HEK293 (cell line): ENCODE measurements around the gene LRRC37A.

Source experiments
- BCL11B ChIP-seq: fragments of 450-650 bp; formaldehyde crosslinking; IDR thresholded peaks from 2 replicates; pipeline ENCODE4 v1.5.1; 2016; ENCODE audit warnings: low read depth, missing biosample characterization, missing genetic modification characterization
- GLIS1 ChIP-seq: fragments of 450-650 bp; formaldehyde crosslinking; IDR thresholded peaks from 2 replicates; pipeline ENCODE4 v1.5.1; 2016; ENCODE audit warnings: missing biosample characterization, missing genetic modification characterization
- HOXA7 ChIP-seq: sonication (generic); formaldehyde crosslinking; IDR thresholded peaks from 2 replicates; pipeline ENCODE4 v1.8.1; 2022; ENCODE audit warnings: missing genetic modification reagents, borderline replicate concordance
- KLF16 ChIP-seq: fragments of 450-650 bp; formaldehyde crosslinking; IDR thresholded peaks from 2 replicates; pipeline ENCODE4 v1.5.1; 2017; ENCODE audit warnings: missing biosample characterization, missing genetic modification characterization
- MYNN ChIP-seq: fragments of 450-650 bp; formaldehyde crosslinking; IDR thresholded peaks from 2 replicates; pipeline ENCODE4 v1.5.1; 2016; ENCODE audit warnings: missing biosample characterization, missing genetic modification characterization, borderline replicate concordance
- SALL2 ChIP-seq: fragments of 450-650 bp; formaldehyde crosslinking; IDR thresholded peaks from 2 replicates; pipeline ENCODE4 v1.5.0; 2017; ENCODE audit warnings: missing biosample characterization, mild to moderate bottlenecking, missing genetic modification characterization, borderline replicate concordance
- YY2 ChIP-seq: fragments of 450-650 bp; formaldehyde crosslinking; IDR thresholded peaks from 2 replicates; pipeline ENCODE4 v1.5.1; 2016; ENCODE audit warnings: missing biosample characterization, missing genetic modification characterization
- ZBTB17 ChIP-seq: fragments of 450-650 bp; formaldehyde crosslinking; IDR thresholded peaks from 2 replicates; pipeline ENCODE4 v1.5.1; 2016; ENCODE audit warnings: missing biosample characterization, missing genetic modification characterization
- ZBTB21 ChIP-seq: fragments of 450-650 bp; formaldehyde crosslinking; IDR thresholded peaks from 2 replicates; pipeline ENCODE4 v1.5.1; 2017; ENCODE audit warnings: missing biosample characterization, missing genetic modification characterization
- ZBTB8A ChIP-seq: fragments of 450-650 bp; formaldehyde crosslinking; IDR thresholded peaks from 2 replicates; pipeline ENCODE4 v1.5.1; 2016; ENCODE audit warnings: missing biosample characterization, missing genetic modification characterization
- ZNF112 ChIP-seq: fragments of 450-650 bp; formaldehyde crosslinking; IDR thresholded peaks from 2 replicates; pipeline ENCODE4 v1.5.0; 2017; ENCODE audit warnings: missing biosample characterization, missing genetic modification characterization
- ZNF114 ChIP-seq: fragments of 450-650 bp; formaldehyde crosslinking; IDR thresholded peaks from 2 replicates; pipeline ENCODE4 v1.5.0; 2017; ENCODE audit warnings: missing biosample characterization, missing genetic modification characterization
- ZNF202 ChIP-seq: fragments of 450-650 bp; formaldehyde crosslinking; IDR thresholded peaks from 2 replicates; pipeline ENCODE4 v1.5.1; 2016; ENCODE audit warnings: missing biosample characterization, missing genetic modification characterization, borderline replicate concordance
- ZNF221 ChIP-seq: fragments of 450-650 bp; formaldehyde crosslinking; IDR thresholded peaks from 2 replicates; pipeline ENCODE4 v1.5.1; 2017; ENCODE audit warnings: missing biosample characterization, missing genetic modification characterization, borderline replicate concordance
- ZNF324 ChIP-seq: fragments of 450-650 bp; formaldehyde crosslinking; IDR thresholded peaks from 2 replicates; pipeline ENCODE4 v1.5.1; 2016; ENCODE audit warnings: missing biosample characterization, missing genetic modification characterization
- ZNF335 ChIP-seq: fragments of 450-650 bp; formaldehyde crosslinking; conservative IDR thresholded peaks from 2 replicates; pipeline ENCODE4 v1.5.1; 2016; ENCODE audit warnings: missing biosample characterization, missing genetic modification characterization
- ZNF416 ChIP-seq: fragments of 450-650 bp; formaldehyde crosslinking; IDR thresholded peaks from 2 replicates; pipeline ENCODE4 v1.5.1; 2016; ENCODE audit warnings: missing biosample characterization, missing genetic modification characterization
- ZNF426 ChIP-seq: fragments of 450-650 bp; formaldehyde crosslinking; IDR thresholded peaks from 2 replicates; pipeline ENCODE4 v1.5.1; 2017; ENCODE audit warnings: missing biosample characterization, missing genetic modification characterization, mild to moderate bottlenecking, inconsistent platforms, moderate library complexity
- ZNF473 ChIP-seq: fragments of 450-650 bp; formaldehyde crosslinking; IDR thresholded peaks from 2 replicates; pipeline ENCODE4 v1.5.1; 2017; ENCODE audit warnings: missing biosample characterization, missing genetic modification characterization
- ZNF560 ChIP-seq: fragments of 450-650 bp; formaldehyde crosslinking; IDR thresholded peaks from 2 replicates; pipeline ENCODE4 v1.5.1; 2017; ENCODE audit warnings: missing biosample characterization, missing genetic modification characterization, borderline replicate concordance
- ZNF610 ChIP-seq: fragments of 450-650 bp; formaldehyde crosslinking; IDR thresholded peaks from 2 replicates; pipeline ENCODE4 v1.5.1; 2016; ENCODE audit warnings: missing biosample characterization, missing genetic modification characterization, borderline replicate concordance
- ZNF654 ChIP-seq: fragments of 450-650 bp; formaldehyde crosslinking; IDR thresholded peaks from 2 replicates; pipeline ENCODE4 v1.5.1; 2016; ENCODE audit warnings: low read depth, missing biosample characterization, missing genetic modification characterization
- ZNF660 ChIP-seq: fragments of 450-650 bp; IDR thresholded peaks from 2 replicates; pipeline ENCODE4 v1.5.1; 2018; ENCODE audit warnings: missing biosample characterization, mild to moderate bottlenecking, missing genetic modification characterization
- ZNF664 ChIP-seq: fragments of 450-650 bp; formaldehyde crosslinking; IDR thresholded peaks from 2 replicates; pipeline ENCODE4 v1.5.1; 2016; ENCODE audit warnings: missing biosample characterization, missing genetic modification characterization
- ZSCAN23 ChIP-seq: fragments of 450-650 bp; formaldehyde crosslinking; IDR thresholded peaks from 2 replicates; pipeline ENCODE4 v1.5.1; 2016; ENCODE audit warnings: missing biosample characterization, missing genetic modification characterization
- TF ChIP-seq, protein P1 (sequence below): fragments of 450-650 bp; formaldehyde crosslinking; IDR thresholded peaks from 2 replicates; pipeline ENCODE4 v1.5.1; 2016; ENCODE audit warnings: missing biosample characterization, missing genetic modification characterization
- TF ChIP-seq, protein P2 (sequence below): fragments of 450-650 bp; formaldehyde crosslinking; IDR thresholded peaks from 2 replicates; pipeline ENCODE4 v1.5.1; 2016; ENCODE audit warnings: missing biosample characterization, missing genetic modification characterization, borderline replicate concordance
- TF ChIP-seq, protein P3 (sequence below): fragments of 450-650 bp; formaldehyde crosslinking; IDR thresholded peaks from 2 replicates; pipeline ENCODE4 v1.5.1; 2016; ENCODE audit warnings: missing biosample characterization, missing genetic modification characterization
- TF ChIP-seq, protein P4 (sequence below): fragments of 450-650 bp; formaldehyde crosslinking; IDR thresholded peaks from 2 replicates; pipeline ENCODE4 v1.5.1; 2016; ENCODE audit warnings: missing biosample characterization, missing genetic modification characterization
- TF ChIP-seq, protein P5 (sequence below): fragments of 450-650 bp; formaldehyde crosslinking; IDR thresholded peaks from 2 replicates; pipeline ENCODE4 v1.5.1; 2016; ENCODE audit warnings: missing biosample characterization, missing genetic modification characterization

The LRRC37A gene

DNA sequence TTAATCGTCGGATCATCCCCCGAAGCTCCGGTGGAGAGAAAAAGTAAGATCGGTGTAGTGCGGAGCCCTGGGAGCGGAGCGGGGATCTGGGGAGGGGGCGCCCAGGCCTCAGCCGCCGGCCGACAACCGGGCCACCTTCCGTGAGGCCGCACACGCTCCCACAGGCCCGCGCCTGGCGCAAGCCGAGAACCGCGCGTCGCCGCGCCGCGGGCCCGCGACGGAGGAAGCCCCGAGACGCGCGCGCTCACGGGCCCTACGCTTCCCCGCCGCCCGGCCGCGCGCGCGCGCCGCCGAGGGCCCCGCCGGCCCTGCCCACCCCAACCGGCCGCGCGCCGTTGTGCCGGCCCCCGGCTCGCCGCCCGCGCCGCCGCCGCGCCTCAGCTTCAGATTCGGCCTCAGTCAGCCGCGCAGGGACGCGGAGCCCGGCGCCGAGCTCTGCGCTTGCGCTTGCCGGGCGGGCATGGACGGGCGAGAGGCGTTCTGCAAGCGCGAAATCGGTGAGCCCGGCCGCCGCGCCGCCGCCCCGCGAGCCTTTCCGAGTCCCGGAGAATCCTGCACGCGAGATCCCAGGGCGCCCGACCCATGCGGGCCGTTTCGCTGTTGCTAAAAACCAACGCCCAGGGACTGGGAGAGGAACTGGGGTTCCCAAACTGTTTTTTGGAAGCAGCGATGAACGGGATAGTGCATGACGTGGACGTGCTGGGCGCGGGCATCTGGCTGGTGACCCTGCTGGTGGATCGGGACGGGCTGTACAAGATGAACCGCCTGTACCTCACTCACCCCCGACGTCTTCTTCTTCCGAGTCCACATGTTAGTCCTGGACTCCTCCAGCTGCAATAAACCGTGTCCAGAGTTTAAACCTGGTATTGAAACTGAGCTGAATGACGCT lies 28.0 kb upstream of the LRRC37A start (continued):
- no peak for TF ChIP-seq ZNF560 (tag by site-specific recombination)
- no peak for TF ChIP-seq ZNF416
- TF ChIP-seq, protein P1, sequence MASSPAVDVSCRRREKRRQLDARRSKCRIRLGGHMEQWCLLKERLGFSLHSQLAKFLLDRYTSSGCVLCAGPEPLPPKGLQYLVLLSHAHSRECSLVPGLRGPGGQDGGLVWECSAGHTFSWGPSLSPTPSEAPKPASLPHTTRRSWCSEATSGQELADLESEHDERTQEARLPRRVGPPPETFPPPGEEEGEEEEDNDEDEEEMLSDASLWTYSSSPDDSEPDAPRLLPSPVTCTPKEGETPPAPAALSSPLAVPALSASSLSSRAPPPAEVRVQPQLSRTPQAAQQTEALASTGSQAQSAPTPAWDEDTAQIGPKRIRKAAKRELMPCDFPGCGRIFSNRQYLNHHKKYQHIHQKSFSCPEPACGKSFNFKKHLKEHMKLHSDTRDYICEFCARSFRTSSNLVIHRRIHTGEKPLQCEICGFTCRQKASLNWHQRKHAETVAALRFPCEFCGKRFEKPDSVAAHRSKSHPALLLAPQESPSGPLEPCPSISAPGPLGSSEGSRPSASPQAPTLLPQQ (tag by site-specific recombination) = 0 out of 2 replicates have a peak, but pooled peaks have one; percentile 16
- peak; percentile 69; the same call in 1 of the 2 replicates for TF ChIP-seq KLF16 (tag by site-specific recombination)
- peak; percentile 65 for TF ChIP-seq ZNF660 (tag by site-specific recombination)
- no peak for TF ChIP-seq ZNF426 (tag by site-specific recombination)
- TF ChIP-seq ZNF114 (tag by site-specific recombination) = no peak
- TF ChIP-seq BCL11B (tag by site-specific recombination) = no peak
- peak; percentile 98 for TF ChIP-seq ZNF335 (tag by site-specific recombination)
- TF ChIP-seq HOXA7 (CRISPR knock-in tag) = no peak
- TF ChIP-seq YY2 (tag by site-specific recombination) = peak; percentile 53; the same call in 1 of the 2 replicates
- TF ChIP-seq, protein P2, sequence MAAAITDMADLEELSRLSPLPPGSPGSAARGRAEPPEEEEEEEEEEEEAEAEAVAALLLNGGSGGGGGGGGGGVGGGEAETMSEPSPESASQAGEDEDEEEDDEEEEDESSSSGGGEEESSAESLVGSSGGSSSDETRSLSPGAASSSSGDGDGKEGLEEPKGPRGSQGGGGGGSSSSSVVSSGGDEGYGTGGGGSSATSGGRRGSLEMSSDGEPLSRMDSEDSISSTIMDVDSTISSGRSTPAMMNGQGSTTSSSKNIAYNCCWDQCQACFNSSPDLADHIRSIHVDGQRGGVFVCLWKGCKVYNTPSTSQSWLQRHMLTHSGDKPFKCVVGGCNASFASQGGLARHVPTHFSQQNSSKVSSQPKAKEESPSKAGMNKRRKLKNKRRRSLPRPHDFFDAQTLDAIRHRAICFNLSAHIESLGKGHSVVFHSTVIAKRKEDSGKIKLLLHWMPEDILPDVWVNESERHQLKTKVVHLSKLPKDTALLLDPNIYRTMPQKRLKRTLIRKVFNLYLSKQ (tag by site-specific recombination) = no peak
- TF ChIP-seq ZNF664 (tag by site-specific recombination) = no peak
- no peak for TF ChIP-seq ZNF654 (tag by site-specific recombination)
- TF ChIP-seq, protein P3, sequence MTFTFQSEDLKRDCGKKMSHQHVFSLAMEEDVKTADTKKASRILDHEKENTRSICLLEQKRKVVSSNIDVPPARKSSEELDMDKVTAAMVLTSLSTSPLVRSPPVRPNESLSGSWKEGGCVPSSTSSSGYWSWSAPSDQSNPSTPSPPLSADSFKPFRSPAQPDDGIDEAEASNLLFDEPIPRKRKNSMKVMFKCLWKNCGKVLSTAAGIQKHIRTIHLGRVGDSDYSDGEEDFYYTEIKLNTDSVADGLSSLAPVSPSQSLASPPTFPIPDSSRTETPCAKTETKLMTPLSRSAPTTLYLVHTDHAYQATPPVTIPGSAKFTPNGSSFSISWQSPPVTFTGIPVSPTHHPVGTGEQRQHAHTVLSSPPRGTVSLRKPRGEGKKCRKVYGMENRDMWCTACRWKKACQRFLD (tag by site-specific recombination) = no peak
- TF ChIP-seq, protein P4, sequence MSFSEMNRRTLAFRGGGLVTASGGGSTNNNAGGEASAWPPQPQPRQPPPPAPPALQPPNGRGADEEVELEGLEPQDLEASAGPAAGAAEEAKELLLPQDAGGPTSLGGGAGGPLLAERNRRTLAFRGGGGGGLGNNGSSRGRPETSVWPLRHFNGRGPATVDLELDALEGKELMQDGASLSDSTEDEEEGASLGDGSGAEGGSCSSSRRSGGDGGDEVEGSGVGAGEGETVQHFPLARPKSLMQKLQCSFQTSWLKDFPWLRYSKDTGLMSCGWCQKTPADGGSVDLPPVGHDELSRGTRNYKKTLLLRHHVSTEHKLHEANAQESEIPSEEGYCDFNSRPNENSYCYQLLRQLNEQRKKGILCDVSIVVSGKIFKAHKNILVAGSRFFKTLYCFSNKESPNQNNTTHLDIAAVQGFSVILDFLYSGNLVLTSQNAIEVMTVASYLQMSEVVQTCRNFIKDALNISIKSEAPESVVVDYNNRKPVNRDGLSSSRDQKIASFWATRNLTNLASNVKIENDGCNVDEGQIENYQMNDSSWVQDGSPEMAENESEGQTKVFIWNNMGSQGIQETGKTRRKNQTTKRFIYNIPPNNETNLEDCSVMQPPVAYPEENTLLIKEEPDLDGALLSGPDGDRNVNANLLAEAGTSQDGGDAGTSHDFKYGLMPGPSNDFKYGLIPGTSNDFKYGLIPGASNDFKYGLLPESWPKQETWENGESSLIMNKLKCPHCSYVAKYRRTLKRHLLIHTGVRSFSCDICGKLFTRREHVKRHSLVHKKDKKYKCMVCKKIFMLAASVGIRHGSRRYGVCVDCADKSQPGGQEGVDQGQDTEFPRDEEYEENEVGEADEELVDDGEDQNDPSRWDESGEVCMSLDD (tag by site-specific recombination) = 0 out of 2 replicates have a peak, but pooled peaks have one; percentile 40
- TF ChIP-seq ZSCAN23 (tag by site-specific recombination) = 0 out of 2 replicates have a peak, but pooled peaks have one; percentile 84
- TF ChIP-seq ZNF112 = no peak
- TF ChIP-seq ZNF221 (tag by site-specific recombination) = no peak
- peak; percentile 43 for TF ChIP-seq ZBTB21 (tag by site-specific recombination)
- peak; percentile 86; the same call in 1 of the 2 replicates for TF ChIP-seq ZNF324 (tag by site-specific recombination)
- TF ChIP-seq, protein P5, sequence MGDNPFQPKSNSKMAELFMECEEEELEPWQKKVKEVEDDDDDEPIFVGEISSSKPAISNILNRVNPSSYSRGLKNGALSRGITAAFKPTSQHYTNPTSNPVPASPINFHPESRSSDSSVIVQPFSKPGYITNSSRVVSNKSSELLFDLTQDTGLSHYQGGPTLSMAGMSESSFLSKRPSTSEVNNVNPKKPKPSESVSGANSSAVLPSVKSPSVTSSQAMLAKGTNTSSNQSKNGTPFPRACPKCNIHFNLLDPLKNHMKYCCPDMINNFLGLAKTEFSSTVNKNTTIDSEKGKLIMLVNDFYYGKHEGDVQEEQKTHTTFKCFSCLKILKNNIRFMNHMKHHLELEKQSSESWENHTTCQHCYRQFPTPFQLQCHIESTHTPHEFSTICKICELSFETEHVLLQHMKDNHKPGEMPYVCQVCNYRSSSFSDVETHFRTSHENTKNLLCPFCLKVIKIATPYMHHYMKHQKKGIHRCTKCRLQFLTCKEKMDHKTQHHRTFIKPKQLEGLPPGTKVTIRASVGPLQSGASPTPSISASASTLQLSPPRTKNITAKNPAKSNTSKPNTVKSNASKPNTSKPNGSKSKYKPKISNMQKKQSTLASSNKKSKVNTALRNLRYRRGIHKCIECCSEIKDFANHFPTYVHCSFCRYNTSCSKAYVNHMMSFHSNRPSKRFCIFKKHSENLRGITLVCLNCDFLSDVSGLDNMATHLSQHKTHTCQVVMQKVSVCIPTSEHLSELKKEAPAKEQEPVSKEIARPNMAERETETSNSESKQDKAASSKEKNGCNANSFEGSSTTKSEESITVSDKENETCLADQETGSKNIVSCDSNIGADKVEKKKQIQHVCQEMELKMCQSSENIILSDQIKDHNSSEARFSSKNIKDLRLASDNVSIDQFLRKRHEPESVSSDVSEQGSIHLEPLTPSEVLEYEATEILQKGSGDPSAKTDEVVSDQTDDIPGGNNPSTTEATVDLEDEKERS (tag by site-specific recombination) = no peak
- TF ChIP-seq ZNF610 = 0 out of 2 replicates have a peak, but pooled peaks have one; percentile 24
- no peak for TF ChIP-seq ZNF473 (tag by site-specific recombination)
- no peak for TF ChIP-seq ZNF202 (tag by site-specific recombination)
- 0 out of 2 replicates have a peak, but pooled peaks have one; percentile 11 for TF ChIP-seq MYNN (tag by site-specific recombination)
- no peak for TF ChIP-seq SALL2
- TF ChIP-seq ZBTB8A = peak; percentile 98
- TF ChIP-seq GLIS1 = no peak
- TF ChIP-seq ZBTB17 = peak; percentile 84
